ENCODE results near the gene ALK.

GRCh38 chr2:29606104-29607037 lies 315.0 kb downstream of the ALK start:
- TF ChIP-seq, protein P1, sequence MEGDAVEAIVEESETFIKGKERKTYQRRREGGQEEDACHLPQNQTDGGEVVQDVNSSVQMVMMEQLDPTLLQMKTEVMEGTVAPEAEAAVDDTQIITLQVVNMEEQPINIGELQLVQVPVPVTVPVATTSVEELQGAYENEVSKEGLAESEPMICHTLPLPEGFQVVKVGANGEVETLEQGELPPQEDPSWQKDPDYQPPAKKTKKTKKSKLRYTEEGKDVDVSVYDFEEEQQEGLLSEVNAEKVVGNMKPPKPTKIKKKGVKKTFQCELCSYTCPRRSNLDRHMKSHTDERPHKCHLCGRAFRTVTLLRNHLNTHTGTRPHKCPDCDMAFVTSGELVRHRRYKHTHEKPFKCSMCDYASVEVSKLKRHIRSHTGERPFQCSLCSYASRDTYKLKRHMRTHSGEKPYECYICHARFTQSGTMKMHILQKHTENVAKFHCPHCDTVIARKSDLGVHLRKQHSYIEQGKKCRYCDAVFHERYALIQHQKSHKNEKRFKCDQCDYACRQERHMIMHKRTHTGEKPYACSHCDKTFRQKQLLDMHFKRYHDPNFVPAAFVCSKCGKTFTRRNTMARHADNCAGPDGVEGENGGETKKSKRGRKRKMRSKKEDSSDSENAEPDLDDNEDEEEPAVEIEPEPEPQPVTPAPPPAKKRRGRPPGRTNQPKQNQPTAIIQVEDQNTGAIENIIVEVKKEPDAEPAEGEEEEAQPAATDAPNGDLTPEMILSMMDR (conservative IDR thresholded peaks at IDR 0.05), result no peak
- no peak for TF ChIP-seq ZFX (IDR thresholded peaks at IDR 0.05)
